Dermis microvascular lymphatic vessel endothelial cell (primary cell): ENCODE measurements around the gene ANO10. TPM values are rescaled to one million over a fixed set of nuclear protein-coding genes. Genes with fewer than 3 reads are reported as not detected.

Experiments used
- DNase-seq, 2 donors: peaks; one replicate each; pipeline versions ENCODE4 v3.0.0 to v3.0.0-alpha.2; 2010; ENCODE audit warnings: low read depth in 2 of 2
- total RNA-seq: library from RNA; depleted of rRNA; stranded (reverse); fragments of >200 nt; gene quantifications from 2 replicates; pipeline ENCODE4 v1.2.1, GENCODE V29; 2014

ANO10 gene
- total RNA-seq, 1 donor from 2014 or later = 25.0 TPM

DNA sequence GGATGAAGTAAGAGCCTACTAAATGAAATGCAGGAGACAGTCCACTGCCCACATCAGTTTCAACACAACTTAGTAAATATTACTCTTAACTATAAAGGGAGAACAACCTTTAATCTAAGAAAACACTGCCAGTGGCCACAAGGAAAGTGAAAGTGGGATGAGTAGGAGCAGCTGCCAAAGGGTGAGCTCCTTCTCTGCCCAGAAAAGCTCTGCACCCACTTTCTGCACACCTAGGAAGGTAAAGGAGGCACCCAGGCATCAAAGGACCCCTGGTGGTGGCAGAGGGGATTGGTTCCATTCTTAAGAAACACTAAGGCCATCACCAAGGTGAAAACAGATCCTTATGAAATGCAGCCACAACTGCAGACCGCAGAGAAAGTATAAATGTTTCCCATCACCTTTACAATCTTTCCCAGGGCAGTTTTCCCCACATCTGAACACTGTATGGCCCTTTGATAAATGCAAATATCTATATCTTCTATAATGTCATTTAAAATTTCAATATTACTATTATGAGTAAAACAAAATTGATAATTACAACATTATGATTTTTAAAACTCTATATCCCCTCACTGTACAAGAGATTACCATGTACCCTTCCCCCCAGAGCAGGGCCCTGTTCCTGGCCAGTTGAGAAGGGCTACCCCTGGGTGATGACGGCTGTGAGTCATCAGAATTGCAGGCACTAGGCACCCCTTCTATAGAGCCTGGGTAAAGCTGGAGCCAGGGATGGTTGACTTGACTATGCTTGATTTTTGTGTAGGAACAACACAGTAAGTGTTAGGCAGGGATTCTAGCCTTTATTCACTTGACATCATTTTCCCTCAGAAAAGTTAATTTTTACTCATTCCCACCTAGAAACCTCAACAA lies 243.5 kb downstream of the ANO10 start:
- peak in 1 of 2 donors; percentile 24 for DNase-seq

DNA sequence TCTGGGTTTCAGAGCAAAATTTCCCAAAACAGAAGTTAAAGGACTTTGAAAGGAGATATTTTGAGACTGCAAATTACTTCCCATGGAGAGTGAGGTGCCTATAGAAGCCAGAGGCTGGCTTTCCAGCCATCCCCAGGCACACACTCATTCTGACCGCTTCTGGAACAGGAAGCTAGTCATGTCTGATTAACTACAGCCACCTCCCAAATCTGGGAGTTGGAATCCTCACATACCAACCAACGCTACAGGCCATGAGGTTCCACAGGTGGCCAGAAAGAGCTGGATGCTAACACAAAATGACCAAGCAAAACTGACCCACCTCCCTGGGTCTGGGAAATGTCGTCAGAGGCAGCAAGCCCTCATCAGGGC lies 248.3 kb downstream of the ANO10 start:
- peak in 1 of 2 donors; percentile 30 for DNase-seq

DNA sequence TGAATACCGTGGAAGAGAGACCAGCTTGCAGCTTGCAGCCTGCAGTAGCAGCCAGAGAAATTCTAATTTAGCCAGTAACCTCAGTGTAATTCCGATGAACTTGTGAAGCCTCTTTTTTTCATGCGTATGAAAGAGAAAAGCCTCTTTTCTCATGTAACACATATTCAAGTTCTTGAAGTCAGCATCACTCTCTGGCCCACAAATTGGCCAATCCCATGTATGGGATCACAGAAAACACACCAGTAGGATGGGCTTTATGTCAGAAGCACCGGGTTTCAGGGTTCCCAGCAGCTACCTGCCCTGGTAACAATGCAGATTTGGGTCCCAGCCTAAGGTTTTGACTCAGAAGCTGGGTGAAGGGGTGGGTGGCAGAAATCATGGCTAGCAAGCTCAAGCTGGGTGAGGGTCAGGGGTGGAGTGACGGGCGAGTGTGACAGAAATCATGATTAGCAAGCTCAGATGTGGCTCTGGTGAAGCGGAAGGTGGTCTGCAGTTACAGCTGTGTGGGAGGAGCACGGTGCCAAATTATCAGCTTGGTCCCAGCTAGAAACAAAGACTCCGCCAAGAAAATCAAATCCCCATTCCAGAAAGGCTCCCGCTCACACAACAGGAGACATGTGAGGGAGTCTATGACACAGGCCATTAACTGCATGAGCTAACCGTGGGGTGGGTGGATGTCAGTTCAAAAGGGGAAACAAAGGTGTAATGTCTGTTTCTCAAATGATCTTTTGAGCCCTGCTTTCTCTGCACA lies 248.8 kb downstream of the ANO10 start:
- DNase-seq = no peak

DNA sequence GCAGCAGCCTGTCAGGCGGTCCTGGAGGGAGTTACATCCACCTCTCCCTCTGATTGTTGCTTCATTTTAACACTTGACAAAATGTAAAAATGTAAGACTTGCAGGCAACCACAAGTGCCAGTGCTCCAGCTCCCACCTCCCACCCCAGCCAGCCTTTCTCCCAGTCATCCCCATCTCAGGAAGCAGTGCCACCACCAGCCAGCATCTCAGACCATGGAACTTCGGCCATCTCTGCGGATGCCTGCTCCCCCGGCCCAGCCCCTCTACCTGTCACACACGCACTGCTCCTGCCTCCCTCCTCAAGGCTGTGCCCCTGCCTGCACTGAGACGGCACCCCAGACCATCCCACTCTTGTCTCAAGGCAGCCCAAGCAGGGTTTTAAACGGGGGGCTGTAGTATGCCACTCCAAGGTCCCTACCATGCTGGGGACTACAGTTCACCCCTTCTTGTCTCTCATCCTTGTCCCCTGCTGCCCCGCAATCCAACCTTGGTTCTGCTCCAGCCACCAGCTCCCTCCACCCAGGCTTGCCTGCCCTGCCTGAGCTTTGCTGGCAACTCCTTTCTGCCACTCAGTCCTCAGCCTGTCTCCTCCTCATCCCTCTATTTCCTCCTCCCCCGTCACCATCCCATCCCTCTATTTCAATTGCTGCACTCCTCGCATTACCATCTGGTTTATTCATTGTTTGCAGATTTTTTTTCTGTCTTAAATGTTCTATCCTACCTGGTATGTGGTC lies 249.6 kb downstream of the ANO10 start:
- no peak for DNase-seq

DNA sequence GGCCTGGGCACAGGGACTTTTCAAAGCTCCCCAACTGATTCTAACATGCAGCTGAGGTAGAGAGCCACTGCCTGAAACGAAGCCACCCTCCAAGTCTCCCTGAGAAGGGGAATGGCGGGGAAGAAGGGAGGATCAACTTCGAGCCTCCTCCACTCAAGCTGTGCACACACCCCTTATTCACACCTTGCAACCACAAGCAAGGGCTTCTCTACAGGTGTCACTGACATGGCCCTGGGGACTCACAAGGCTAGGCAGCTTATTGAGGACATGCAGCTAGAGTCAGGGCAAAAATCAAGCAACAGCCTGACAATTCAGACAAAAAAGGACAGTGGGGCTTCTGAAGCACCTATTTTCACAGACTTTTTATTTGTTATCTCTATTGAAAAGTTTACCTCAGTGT lies 250.3 kb downstream of the ANO10 start:
- no peak for DNase-seq

DNA sequence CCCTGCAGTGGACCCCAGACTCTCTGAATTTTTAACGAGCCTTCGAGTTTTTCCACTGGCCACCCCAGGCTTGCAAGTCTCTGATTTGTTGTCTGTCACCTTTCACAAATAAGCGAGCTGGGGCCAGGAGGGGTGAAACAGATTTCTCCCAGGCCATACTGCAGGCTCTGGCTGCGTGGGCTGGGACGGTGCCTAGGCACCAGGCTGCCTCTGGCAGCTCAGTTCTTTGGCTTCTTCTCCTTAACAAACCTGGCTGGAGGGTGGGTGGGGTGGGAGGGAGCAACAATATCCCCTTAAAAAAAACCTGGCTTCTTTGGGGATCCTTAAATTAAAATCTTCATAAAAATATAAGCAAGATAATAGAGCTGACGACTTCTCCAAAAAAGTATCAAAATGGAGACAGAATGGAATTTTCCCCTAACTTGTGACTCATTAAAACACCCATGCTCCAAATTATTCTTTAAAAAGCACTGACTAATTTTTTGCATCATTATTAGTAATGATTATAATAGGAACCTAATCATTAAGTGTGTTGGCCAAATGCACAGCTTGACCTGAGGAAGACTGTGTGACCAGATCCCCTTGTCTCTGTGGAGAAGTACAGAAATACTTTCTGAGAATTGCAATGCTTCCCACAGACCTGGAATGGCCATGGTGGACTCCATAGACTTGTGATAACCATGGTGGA lies 251.4 kb downstream of the ANO10 start:
- no peak for DNase-seq

DNA sequence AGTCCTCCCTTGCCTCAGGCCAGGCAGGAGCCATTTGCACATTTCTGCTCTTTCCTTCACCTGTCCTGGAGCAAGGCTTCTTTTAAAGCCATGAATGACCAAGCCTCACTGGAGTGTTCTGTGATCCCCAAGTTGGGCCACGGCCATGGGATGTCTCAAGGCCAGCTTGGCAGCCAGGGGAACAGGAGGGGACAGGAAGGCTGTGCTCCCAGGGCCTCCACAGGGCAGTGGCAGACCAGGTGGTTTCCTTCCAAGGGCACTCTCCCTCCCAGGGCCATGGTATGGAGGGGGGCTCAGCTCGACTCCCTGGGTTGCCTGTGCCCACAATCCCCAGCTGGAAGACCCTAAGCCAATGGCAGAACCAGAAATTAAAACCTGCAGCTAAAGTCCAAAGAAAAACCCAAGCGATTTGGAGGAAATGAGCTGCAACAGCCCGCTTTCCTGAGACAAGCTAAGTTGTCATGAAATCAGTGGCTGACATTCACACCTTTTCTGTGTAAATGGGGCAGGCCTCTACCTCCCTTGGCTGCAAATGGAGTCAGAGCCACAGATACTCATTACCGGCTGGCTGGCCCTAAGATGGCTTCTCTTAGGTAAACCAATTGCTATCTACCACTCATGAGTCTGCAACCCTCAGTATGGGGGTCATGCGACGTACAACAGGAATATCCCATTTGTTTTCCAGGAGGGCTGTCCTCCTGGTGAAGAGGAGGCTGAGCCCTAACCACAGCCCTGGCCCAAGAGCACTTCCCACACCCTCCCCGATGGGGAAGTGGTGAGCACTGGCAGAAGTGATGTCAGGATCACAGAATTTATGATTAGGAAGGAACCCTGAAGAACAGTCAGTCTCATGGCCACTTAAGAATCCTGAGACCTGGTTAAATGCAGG lies 252.2 kb downstream of the ANO10 start:
- DNase-seq = no peak

DNA sequence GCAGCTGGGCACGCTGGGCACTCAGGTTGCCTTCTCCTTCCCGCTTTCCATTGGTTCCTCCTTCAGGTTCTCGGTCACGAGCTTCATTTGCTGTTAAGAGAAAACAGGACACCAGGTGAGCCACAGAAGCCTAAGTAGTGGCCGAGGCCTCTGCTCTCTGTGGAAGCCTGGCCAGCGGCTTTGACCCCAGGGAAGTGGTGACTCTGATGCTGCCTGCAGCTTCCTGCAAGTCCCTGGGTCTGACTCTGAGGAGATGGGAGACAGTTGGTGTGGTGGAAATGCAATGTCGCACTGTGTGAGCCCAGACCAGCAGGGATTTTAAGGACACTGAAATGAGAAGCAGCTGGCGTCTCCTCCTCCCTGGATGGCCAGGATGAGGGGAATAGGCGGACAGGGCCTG lies 254.9 kb downstream of the ANO10 start:
- no peak for DNase-seq

DNA sequence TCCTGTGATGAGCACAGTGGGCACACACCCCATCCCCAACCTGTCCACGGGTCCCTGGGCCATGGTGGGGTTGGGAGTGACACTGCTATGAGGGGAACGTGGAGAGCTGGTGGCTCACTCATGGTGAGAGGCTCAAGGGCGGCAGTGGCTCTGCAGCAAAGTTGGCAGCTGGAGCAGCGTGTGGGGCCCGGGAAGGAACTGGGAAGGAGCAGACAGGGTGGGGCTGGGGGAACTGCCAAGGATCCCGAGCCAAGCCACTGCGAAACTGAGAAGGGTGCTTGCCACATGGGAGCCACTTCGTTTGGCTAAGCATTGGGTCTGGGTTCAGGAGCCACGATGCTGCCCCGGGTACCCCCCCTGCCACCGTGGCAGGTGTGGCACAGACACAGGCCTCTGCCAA lies 255.3 kb downstream of the ANO10 start:
- DNase-seq = no peak

DNA sequence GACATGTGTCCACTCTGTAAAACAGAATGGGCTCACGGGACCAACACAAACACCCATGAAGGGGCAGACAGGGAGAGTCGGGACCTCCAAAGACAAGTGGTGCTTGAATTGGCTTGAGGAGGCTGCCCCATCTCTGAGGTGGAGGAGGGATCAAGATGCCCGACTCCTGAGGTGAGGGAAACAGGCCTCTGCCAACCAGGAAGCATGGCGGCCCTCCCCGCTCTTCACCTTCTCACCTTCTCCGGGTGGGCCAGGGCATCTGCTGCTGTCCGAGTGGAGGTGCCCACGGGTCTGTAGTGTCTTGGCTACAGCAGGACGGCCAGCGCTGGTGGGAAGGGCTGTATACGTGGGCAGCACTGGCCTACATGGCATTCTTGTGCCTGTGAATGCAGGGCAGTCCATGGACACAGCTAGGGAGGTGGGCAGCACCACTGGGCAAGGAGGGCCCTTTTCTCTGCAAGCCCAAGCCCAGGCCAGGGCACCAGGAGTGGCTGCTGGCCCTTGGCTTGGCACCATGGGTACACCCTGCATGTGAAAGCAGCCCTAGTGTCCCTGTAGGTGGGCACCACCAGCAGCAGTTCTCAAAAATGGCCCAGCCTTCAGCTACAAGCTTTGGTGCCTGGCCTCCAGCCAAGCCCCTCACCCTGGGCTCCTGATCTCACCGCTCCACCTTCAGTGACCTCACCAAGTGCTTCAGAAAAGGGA lies 256.1 kb downstream of the ANO10 start:
- DNase-seq = no peak

DNA sequence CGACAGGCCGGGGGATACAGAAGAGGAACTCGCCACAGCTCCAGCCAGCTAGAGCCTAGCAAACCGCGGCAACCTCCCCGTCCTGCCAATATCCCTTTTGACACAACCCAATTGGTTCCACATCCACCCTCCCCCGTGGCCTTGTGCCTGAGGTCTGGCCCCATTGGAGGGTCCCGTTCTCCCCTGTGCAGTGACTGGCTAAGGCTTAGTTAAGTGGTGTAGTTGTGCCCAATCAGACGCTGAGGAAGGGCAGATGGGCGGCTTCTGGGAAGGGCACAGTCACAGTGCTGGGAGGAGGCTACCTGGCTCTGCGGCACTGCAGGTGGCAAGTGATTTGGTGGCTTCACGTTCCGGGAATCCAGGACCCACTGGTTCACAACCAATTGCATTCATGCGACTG lies 256.9 kb downstream of the ANO10 start:
- no peak for DNase-seq

DNA sequence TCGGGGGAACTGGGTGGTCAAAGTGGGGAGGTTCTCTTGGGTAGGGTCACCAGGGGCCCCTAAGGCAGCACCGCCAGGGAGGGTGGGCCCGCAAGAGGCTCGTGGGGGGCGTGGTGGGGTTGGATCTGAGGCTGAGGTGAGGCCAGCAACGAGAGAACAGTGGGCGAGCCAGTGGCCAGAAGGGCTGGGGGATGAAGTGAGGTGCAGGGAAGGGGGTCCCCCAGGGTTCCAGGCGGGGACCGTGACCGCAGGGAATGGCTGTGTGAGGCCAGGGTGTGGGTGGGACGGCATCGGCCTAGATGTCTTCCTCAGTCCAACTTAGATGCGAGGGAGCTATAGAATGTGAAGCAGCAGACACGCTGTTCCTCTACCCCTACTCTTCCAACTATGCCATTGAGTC lies 257.3 kb downstream of the ANO10 start:
- no peak for DNase-seq

DNA sequence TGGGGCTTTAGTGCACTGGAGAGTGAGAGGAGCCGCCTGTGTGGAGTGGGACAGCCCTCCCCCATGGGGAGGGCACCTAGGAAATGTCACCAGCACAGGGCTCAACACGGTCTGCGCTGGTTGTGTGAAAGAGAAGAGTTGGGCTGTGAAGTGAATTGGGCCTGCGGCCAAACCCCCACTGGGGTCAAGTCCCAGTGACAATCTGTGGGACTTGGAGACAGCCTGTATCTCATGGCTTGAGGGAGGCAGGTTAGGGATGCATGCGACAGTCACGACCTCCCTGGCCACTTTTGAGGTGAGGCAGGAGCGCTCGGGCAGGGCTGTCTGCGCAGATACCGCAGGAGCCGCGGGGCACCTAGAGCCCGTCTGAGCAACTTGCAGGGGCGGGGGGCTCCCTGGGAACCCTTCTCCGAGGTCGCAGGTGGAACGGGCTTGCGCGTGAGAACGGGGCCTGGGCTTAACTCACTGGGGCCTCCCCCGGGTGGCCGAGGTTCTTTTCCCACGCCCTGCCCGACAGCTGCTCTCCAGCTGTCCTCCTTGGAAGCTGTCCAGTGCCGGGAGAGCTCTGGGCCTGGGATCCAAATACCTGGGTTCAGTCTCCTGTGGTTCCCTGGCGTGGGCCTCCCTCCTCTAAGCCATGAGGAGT lies 258.1 kb downstream of the ANO10 start:
- DNase-seq = no peak

DNA sequence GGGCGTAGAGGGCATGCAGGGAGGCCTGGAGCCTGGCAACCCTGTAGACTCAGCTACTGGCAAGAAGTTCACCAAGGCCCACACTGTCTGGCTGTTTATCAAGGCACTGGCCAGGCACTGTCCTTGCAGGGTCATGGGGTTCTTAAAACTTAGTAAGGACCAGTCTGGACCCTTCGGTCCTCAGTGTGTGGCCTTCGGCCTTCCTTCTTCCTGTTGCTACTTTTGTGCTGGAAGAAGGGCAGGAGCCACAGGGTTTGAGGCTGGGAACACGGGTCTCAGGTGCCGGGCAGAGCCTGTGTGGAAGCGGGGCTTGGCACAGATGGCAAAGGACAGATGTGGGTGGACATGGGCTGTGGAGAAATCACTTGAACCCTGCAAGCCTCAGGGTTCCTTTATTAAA lies 258.9 kb downstream of the ANO10 start:
- no peak for DNase-seq

DNA sequence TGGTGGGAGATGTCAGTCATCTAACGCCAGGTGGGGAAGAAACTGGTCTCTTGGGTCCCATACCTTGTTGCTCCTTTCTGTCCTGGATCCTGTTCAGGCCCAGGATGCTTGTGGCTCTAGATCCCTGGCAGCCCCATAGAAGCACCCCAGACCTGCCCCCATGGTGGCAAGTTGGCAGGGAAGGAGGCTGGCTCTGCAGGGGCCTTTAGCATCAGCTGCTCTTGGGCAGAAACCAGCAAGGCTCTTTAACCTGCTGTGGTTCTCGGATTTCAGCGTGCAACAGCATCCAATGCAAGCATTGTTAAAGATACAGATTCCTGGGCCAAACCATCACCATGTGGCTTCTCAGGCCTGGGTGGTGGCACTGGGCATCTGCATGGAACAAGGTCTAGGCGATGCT lies 259.6 kb downstream of the ANO10 start:
- DNase-seq = no peak

DNA sequence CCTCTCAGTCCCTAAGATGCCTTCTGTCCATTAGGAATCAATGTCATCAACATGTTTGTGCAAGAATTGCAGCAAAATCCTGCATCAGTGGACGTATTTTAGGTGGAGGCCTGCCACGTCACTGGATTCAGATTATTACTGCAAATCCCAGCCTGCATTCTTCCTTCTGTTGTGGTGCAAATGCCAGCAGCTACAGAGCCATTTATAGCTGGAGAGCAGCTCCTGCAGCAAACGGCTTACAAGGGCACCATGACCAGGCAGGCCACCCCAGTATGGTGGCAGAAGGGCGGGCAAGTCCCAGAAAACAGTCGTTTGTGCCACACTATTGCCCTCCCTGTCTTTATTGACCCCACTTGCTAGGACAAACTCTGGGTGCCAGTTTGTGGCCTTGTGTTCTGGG lies 260.7 kb downstream of the ANO10 start:
- DNase-seq = no peak

DNA sequence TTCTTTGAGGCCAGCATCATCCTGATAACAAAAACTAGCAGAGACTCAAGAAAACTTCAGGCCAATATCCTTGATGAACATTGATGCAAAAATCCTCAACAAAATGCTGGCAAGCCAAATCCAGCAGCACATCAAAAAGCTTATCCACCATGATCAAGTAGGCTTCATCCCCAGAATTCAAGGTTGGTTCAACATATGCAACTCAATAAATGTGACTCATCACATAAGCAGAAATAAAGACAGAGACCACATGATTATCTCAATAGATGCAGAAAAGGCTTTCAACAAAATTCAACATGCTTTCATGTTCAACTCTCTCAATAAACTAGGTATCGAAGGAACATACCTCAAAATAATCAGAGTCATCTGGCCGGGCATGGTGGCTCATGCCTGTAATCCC lies 265.8 kb downstream of the ANO10 start:
- peak in 1 of 2 donors; percentile 17 for DNase-seq

DNA sequence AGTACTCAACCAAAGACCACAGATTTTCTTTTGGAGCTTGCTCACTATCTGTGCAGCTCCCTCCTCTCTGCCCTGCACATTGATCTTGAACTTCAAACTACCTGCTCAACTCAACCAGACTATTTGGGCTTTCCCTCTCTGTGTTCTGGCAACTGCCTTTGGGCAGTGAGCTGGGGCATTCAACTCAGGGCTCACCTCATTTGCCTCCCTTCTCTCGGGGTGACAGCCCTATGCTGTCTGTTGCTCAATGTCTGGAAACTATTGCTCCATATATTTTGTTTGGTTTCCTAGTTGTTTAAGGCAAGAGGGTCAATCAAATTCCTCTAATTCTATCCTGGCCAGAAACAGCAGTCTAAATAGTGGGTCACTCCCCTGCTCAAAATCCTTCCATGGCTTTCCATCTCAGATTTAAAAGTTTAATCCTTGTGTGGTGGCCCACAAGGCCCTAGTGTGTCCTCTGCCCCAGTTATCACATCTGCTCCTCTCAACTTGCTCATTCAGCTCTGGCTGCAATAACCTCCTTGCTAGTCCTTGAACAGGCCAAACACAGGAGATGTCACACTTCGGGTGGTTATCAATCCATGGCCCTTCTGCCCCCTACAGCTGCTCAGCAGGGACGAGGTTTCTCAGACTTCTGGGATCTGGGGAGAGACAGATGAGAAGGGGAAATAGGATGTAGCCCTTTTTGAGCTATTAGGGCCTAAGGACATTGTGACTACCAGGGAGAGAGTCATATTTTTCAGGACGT lies 267.7 kb downstream of the ANO10 start:
- DNase-seq = no peak

DNA sequence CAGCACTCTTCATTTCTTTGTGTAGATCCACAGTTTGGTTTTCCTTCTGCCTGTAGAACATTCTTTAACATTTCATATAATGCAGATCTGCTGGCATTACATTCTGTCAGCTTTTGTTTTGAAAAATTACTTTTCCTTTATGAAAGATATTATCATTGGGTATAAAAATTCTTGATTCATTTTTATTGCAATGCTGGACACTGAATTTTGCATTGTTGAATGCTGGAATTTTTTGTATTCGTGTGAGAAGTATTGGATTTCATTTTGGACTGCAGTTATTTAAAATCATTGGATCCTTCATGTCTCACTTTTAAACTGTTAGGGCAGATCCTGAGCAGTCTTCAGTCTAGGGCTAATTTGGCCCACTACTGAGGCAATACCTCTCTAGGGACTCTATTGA lies 268.4 kb downstream of the ANO10 start:
- DNase-seq = no peak
